ENCODE results near the gene ZDHHC8. TPM values are rescaled to one million over a fixed set of nuclear protein-coding genes. Genes with fewer than 3 reads are reported as not detected.

The ZDHHC8 gene
- total and polyA plus RNA-seq, 2 donors (not counting 3 experiments of a cell fraction or from before 2014, with no cell fraction given): 49.8 to 131 TPM

- no TSS peak for BruUV-seq (replicated peaks)
- H3K9me3 ChIP-seq (replicated peaks; ENCODE audit: control insufficient read depth, insufficient read depth, low read length): no peaks in the 10 kb centered on the region
- DNase-seq (ENCODE audit: low read depth, low spot score) (no peak), FAIRE-seq (no peak)
- TF ChIP-seq FOS (IDR thresholded peaks at IDR 0.05; ENCODE audit: borderline replicate concordance, insufficient read depth, low read length): no peak
- dilution Hi-C loops (cut with MboI; ENCODE audit: extremely low pct_ligation_motif_present, low sequenced_read_pairs): no loop called here
- H3K9me1 ChIP-seq (replicated peaks; ENCODE audit: control insufficient read depth, extremely low read depth, insufficient read depth, low read length): no peaks in the 10 kb centered on the region
- peaks cover 20% of the 10 kb centered on the region for H3K79me2 ChIP-seq (ENCODE audit: control insufficient read depth, insufficient read depth, low read length)
- no peak overlapping the region for H3K4me2 ChIP-seq (ENCODE audit: insufficient read depth, low read length)
- no peaks in the 10 kb centered on the region for H4K20me1 ChIP-seq (replicated peaks; ENCODE audit: control insufficient read depth, extremely low read depth, insufficient read depth, low read length)
- CTCF ChIA-PET: no interaction called here
- no peaks in the 10 kb centered on the region for H3K4me1 ChIP-seq (ENCODE audit: control insufficient read depth, extremely low read depth, insufficient read depth, low read length)
- POLR2A ChIA-PET: no interaction called here
- no peaks in the 10 kb centered on the region for H3K27me3 ChIP-seq (ENCODE audit: control insufficient read depth in 2 of 2, insufficient read depth in 2 of 2, low read length in 2 of 2)
- intact Hi-C loops (cut with micrococcal nuclease): no loop called here
- H3K4me3 ChIP-seq (replicated peaks in 1 of 3; ENCODE audit: insufficient read depth in 1 of 3, low read depth in 1 of 3, low read length in 3 of 3): no peak overlapping the region
- H2AFZ ChIP-seq (ENCODE audit: low read depth, low read length): no peak overlapping the region
- no peak overlapping the region for H3K9ac ChIP-seq (replicated peaks; ENCODE audit: extremely low read depth, insufficient read depth, low read length)
- no peak overlapping the region for H3K27ac ChIP-seq (ENCODE audit: insufficient read depth, low read depth, low read length)
- peaks cover 3 to 18% of the 10 kb centered on the region in 2 experiments for H3K36me3 ChIP-seq (ENCODE audit: control insufficient read depth in 2 of 2, extremely low read depth in 1 of 2, insufficient read depth in 2 of 2, low read length in 2 of 2)
Observed at GRCh38 chr22:20141186-20142077, 9.8 kb downstream of the ZDHHC8 start.

GRCh38 chr22:20142711-20143621 is 11.4 kb downstream of the ZDHHC8 start:
- Histone ChIP-seq H3K9me1 (replicated peaks; ENCODE audit: control insufficient read depth, extremely low read depth, insufficient read depth, low read length) (no peaks in the 10 kb centered on the region), H3K79me2 (ENCODE audit: control insufficient read depth, insufficient read depth, low read length) (peaks cover 7% of the 10 kb centered on the region), H3K4me3 (replicated peaks in 1 of 3; ENCODE audit: insufficient read depth in 1 of 3, low read depth in 1 of 3, low read length in 3 of 3) (no peak overlapping the region), H4K20me1 (replicated peaks; ENCODE audit: control insufficient read depth, extremely low read depth, insufficient read depth, low read length) (no peaks in the 10 kb centered on the region), H3K4me2 (ENCODE audit: insufficient read depth, low read length) (no peak overlapping the region), H3K4me1 (ENCODE audit: control insufficient read depth, extremely low read depth, insufficient read depth, low read length) (no peaks in the 10 kb centered on the region), H3K9ac (replicated peaks; ENCODE audit: extremely low read depth, insufficient read depth, low read length) (no peak overlapping the region), H3K9me3 (replicated peaks; ENCODE audit: control insufficient read depth, insufficient read depth, low read length) (no peaks in the 10 kb centered on the region), H3K27ac (ENCODE audit: insufficient read depth, low read depth, low read length) (no peak overlapping the region), H2AFZ (ENCODE audit: low read depth, low read length) (no peak overlapping the region), H3K36me3 (ENCODE audit: control insufficient read depth in 2 of 2, extremely low read depth in 1 of 2, insufficient read depth in 2 of 2, low read length in 2 of 2) (peaks cover 3 to 18% of the 10 kb centered on the region in 2 experiments), H3K27me3 (ENCODE audit: control insufficient read depth in 2 of 2, insufficient read depth in 2 of 2, low read length in 2 of 2) (no peaks in the 10 kb centered on the region)
- no peak for FAIRE-seq
- dilution Hi-C loops (cut with MboI; ENCODE audit: extremely low pct_ligation_motif_present, low sequenced_read_pairs) (no loop called here), intact Hi-C loops (cut with micrococcal nuclease) (no loop called here)
- ChIA-PET CTCF (no interaction called here), POLR2A (no interaction called here)
- TF ChIP-seq MYC (IDR thresholded peaks at IDR 0.05; ENCODE audit: low read depth, low read length) (no peak), EZH2 (IDR thresholded peaks at IDR 0.05; ENCODE audit: borderline replicate concordance, low read depth, low read length, severe bottlenecking) (no peak), POLR2A (IDR thresholded peaks at IDR 0.05; ENCODE audit: low read depth, low read length) (no peak), GATA2 (IDR thresholded peaks at IDR 0.05; ENCODE audit: insufficient read depth, insufficient read length, low read depth, low read length) (no peak), CTCF (IDR thresholded peaks at IDR 0.05; ENCODE audit: extremely low read depth in 1 of 2, insufficient read depth in 1 of 2, low read depth in 1 of 2, low read length in 2 of 2) (no peak), POLR2AphosphoS5 (IDR thresholded peaks at IDR 0.05; ENCODE audit: insufficient read depth, low read depth, low read length) (no peak), MAX (IDR thresholded peaks at IDR 0.05; ENCODE audit: insufficient read depth, insufficient read length) (no peak), JUN (IDR thresholded peaks at IDR 0.05; ENCODE audit: borderline replicate concordance, insufficient read depth, insufficient read length, low read depth) (no peak), FOS (IDR thresholded peaks at IDR 0.05; ENCODE audit: borderline replicate concordance, insufficient read depth, low read length) (no peak)
- no peak for DNase-seq (ENCODE audit: low read depth, low spot score)
- BruUV-seq (replicated peaks): TSS peak; percentile 25
